Body of pancreas (tissue), 4 donors: ENCODE data around the gene EIF3L. TPM values are rescaled to one million over a fixed set of nuclear protein-coding genes. Genes with fewer than 3 reads are reported as not detected.

Experiments
- ATAC-seq: fragments of 150-250 bp; one replicate; pipeline ENCODE4 v1.9.1; 2016
- DNase-seq, 4 donors: peaks; one replicate each; pipeline ENCODE4 v3.0.0-alpha.2; 2019
- H3K27ac ChIP-seq, 4 donors: fragments of 200-600 bp; sonication (generic); 1 replicate in 3 of 4; 2 replicates in 1 of 4; pipeline versions ENCODE4 v1.5.1 to v1.6.1; 2016 to 2019; ENCODE audit warnings: mild to moderate bottlenecking in 1 of 4, mixed read lengths in 1 of 4, moderate library complexity in 1 of 4
- H3K27me3 ChIP-seq, 2 donors: fragments of 200-600 bp; sonication (generic); one replicate each; pipeline ENCODE4 v1.6.0; 2016; ENCODE audit warnings: mild to moderate bottlenecking in 1 of 2
- H3K36me3 ChIP-seq, 2 donors: fragments of 200-600 bp; sonication (generic); replicated peaks in 1 of 2; 2 replicates each; pipeline ENCODE4 v1.5.1; 2016; ENCODE audit warnings: low read depth in 2 of 2; ENCODE audit not compliant: insufficient read depth in 1 of 2
- H3K4me1 ChIP-seq: fragments of 200-600 bp; sonication (generic); one replicate; pipeline ENCODE4 v1.6.0; 2016
- H3K4me3 ChIP-seq, 2 donors: fragments of 200-600 bp; sonication (generic); 1 replicate in 1 of 2; 2 replicates in 1 of 2; pipeline ENCODE4 v1.5.1; 2016 to 2019
- H3K9me3 ChIP-seq, 3 donors: fragments of 200-600 bp; sonication (generic); 1 replicate in 2 of 3; 2 replicates in 1 of 3; pipeline ENCODE4 v1.5.1; 2016
- CTCF ChIP-seq, 7 experiments: fragments of 450-650 bp in 4 of 7; fragments of 200-600 bp in 3 of 7; sonication (generic) in 3 of 7; IDR thresholded peaks; one replicate each; pipeline ENCODE4 v1.5.1; 2016 to 2019; ENCODE audit warnings: antibody characterized with exemption in 7 of 7
- POLR2A ChIP-seq, 3 donors: fragments of 450-650 bp; IDR thresholded peaks; one replicate each; pipeline ENCODE4 v1.6.1; 2016; ENCODE audit warnings: antibody characterized with exemption in 3 of 3, mild to moderate bottlenecking in 2 of 3
- WGBS, 2 donors: methylation state at CpG; one replicate each; pipeline ENCODE4 v1.1.5; 2017; 5-methylcytosine and 5-hydroxymethylcytosine counted together
- intact Hi-C: fragments of 100-400 bp; cut with DNase I; formaldehyde crosslinking; loops from one replicate; pipeline ENCODE4 v1.15.1; 2023
- total RNA-seq, 2 donors: library from RNA; depleted of rRNA; stranded (reverse); fragments of >200 nt; gene quantifications; one replicate each; pipeline ENCODE4 v1.1.0, GENCODE V29; 2016

Gene EIF3L
- total RNA-seq, 2 donors from 2014 or later = 139 to 230 TPM

GRCh38 chr22:37822079-37822833, 27.0 kb upstream of the EIF3L start:
- DNase-seq (no peak), ATAC-seq (no peak)
- 35 to 49% methylated on average over 6 to 8 of the region's 8 CpGs for WGBS, 2 donors
- intact Hi-C loops = loop anchor here (5.0 kb wide), 1 partner anchor 135 kb away; no protein-coding TSS in a partner anchor
- peaks cover 18% of the 10 kb centered on the region for H3K4me1 ChIP-seq
- H3K9me3 ChIP-seq = no peaks in the 10 kb centered on the region
- TF ChIP-seq POLR2A (IDR thresholded peaks at IDR 0.05) (no peak), CTCF (IDR thresholded peaks at IDR 0.05) (no peak)
- H3K4me3 ChIP-seq = no peak overlapping the region
- H3K27ac ChIP-seq = no peak overlapping the region
- H3K27me3 ChIP-seq = no peaks in the 10 kb centered on the region
- no peaks in the 10 kb centered on the region for H3K36me3 ChIP-seq

GRCh38 chr22:37823134-37823985, 25.9 kb upstream of the EIF3L start, which contains the start of gene GALR3:
TSS of gene GALR3 (plus strand) at chr22:37823382. CDS start at chr22:37823407, 25 bp downstream.
- intact Hi-C loops = loop anchor here (5.0 kb wide), 1 partner anchor 134 kb away; no protein-coding TSS in a partner anchor
- Histone ChIP-seq H3K4me3 (no peak within 1 kb of the TSS), H3K27me3 (no peaks in the 10 kb centered on the region), H3K36me3 (no peaks in the 10 kb centered on the region), H3K4me1 (peaks cover 8% of the 10 kb centered on the region), H3K9me3 (no peaks in the 10 kb centered on the region), H3K27ac (no peak within 1 kb of the TSS)
- no peak for TF ChIP-seq CTCF (IDR thresholded peaks at IDR 0.05)
- TF ChIP-seq POLR2A (IDR thresholded peaks at IDR 0.05) = no peak
- DNase-seq (no peak), ATAC-seq (no peak)
- 62 to 100% methylated on average over 2 to 20 of the region's 21 CpGs for WGBS, 2 donors

- no peaks in the 10 kb centered on the region for H3K36me3 ChIP-seq
- 14 to 55% methylated on average over 15 to 76 of the region's 135 CpGs for WGBS, 2 donors
- H3K4me1 ChIP-seq = no peaks in the 10 kb centered on the region
- no peak overlapping the region for H3K4me3 ChIP-seq
- H3K27ac ChIP-seq = no peak overlapping the region
- DNase-seq = no peak
- H3K9me3 ChIP-seq = no peaks in the 10 kb centered on the region
- intact Hi-C loops = loop anchor here (5.0 kb wide), 1 partner anchor 132 kb away; no protein-coding TSS in a partner anchor
- H3K27me3 ChIP-seq = no peaks in the 10 kb centered on the region
- ATAC-seq = no peak
- TF ChIP-seq CTCF (IDR thresholded peaks at IDR 0.05) (no peak), POLR2A (IDR thresholded peaks at IDR 0.05) (no peak)
These were observed 24.3 kb upstream of the EIF3L start for GRCh38 chr22:37824674-37825641.

- ATAC-seq (no peak), DNase-seq (no peak)
- Histone ChIP-seq H3K9me3 (no peaks in the 10 kb centered on the region), H3K27me3 (no peaks in the 10 kb centered on the region), H3K27ac (no peak overlapping the region), H3K4me1 (no peaks in the 10 kb centered on the region), H3K4me3 (no peak overlapping the region), H3K36me3 (peaks cover 15 to 16% of the 10 kb centered on the region in 2 donors)
- intact Hi-C loops = no loop called here
- 32 to 59% methylated on average over 5 to 9 of the region's 9 CpGs for WGBS, 2 donors
- TF ChIP-seq POLR2A (IDR thresholded peaks at IDR 0.05) = no peak
- no peak for TF ChIP-seq CTCF (IDR thresholded peaks at IDR 0.05)
These were observed 22.2 kb upstream of the EIF3L start for GRCh38 chr22:37827056-37827455.
